ENCODE data around the gene MYH9.

- TF ChIP-seq CTCF (conservative IDR thresholded peaks at IDR 0.05) (no peak), ZFX (IDR thresholded peaks at IDR 0.05) (no peak)
Observed at GRCh38 chr22:36391638-36392037, 3.9 kb upstream of the MYH9 start.
